ENCODE data around the gene ZNF778. TPM values are rescaled to one million over a fixed set of nuclear protein-coding genes. Genes with fewer than 3 reads are reported as not detected.

Gene ZNF778
- total and polyA plus RNA-seq, 2 of the 13 experiments (the other 11 are each of a cell fraction or from before 2014, with no cell fraction given): 3.8 to 7.2 TPM

GRCh38 chr16:89241187-89242007 lies 23.9 kb downstream of the ZNF778 start (continued):
- TF ChIP-seq GPBP1L1 (CRISPR knock-in tag; IDR thresholded peaks at IDR 0.05): no peak
- TF ChIP-seq HMGXB4 (CRISPR knock-in tag; IDR thresholded peaks at IDR 0.05; ENCODE audit: borderline replicate concordance in 1 of 2, low read depth in 1 of 2): peak; percentile 38 to 68
- peak; percentile 87 for TF ChIP-seq HOXD1 (CRISPR knock-in tag; IDR thresholded peaks at IDR 0.05)
- TF ChIP-seq GATA4 (IDR thresholded peaks at IDR 0.05; ENCODE audit: borderline replicate concordance, low read depth): peak; percentile 68
- TF ChIP-seq ZNF121 (CRISPR knock-in tag; IDR thresholded peaks at IDR 0.05): no peak
- TF ChIP-seq ZNF720 (CRISPR knock-in tag; IDR thresholded peaks at IDR 0.05): no peak
- peak; percentile 91; the same call in 1 of the 2 replicates for TF ChIP-seq ZNF256 (CRISPR knock-in tag; conservative IDR thresholded peaks at IDR 0.05)
- TF ChIP-seq ZNF350 (CRISPR knock-in tag; IDR thresholded peaks at IDR 0.05; ENCODE audit: borderline replicate concordance, low read depth): peak; percentile 97
- TF ChIP-seq KDM5B (CRISPR knock-in tag; IDR thresholded peaks at IDR 0.05; ENCODE audit: borderline replicate concordance): peak; percentile 96
- TF ChIP-seq CREB1 (IDR thresholded peaks at IDR 0.05): peak; percentile 73; the same call in 1 of the 2 replicates
- peak; percentile 73 for TF ChIP-seq CREB1 (CRISPR knock-in tag; IDR thresholded peaks at IDR 0.05)
- peak; percentile 26; the same call in 1 of the 2 replicates for TF ChIP-seq ZNF552 (CRISPR knock-in tag; IDR thresholded peaks at IDR 0.05; ENCODE audit: borderline replicate concordance)
- peak; percentile 84; the same call in 1 of the 2 replicates for TF ChIP-seq ZBTB38 (CRISPR knock-in tag; IDR thresholded peaks at IDR 0.05)
- peak; percentile 93 for TF ChIP-seq ERF (CRISPR knock-in tag; IDR thresholded peaks at IDR 0.05)
- peak; percentile 71; the same call in 1 of the 2 replicates for TF ChIP-seq CBFB (CRISPR knock-in tag; IDR thresholded peaks at IDR 0.05)
- no peak for TF ChIP-seq FOXM1 (CRISPR knock-in tag; IDR thresholded peaks at IDR 0.05)
- no peak for TF ChIP-seq CENPBD1 (CRISPR knock-in tag; IDR thresholded peaks at IDR 0.05; ENCODE audit: borderline replicate concordance, low read depth)
- TF ChIP-seq ZNF839 (CRISPR knock-in tag; IDR thresholded peaks at IDR 0.05; ENCODE audit: borderline replicate concordance): no peak
- TF ChIP-seq MNT (IDR thresholded peaks at IDR 0.05): no peak
- no peak for TF ChIP-seq ARID3A (IDR thresholded peaks at IDR 0.05; ENCODE audit: low read depth, low read length)
- peak; percentile 81; the same call in 1 of the 2 replicates for TF ChIP-seq ETS1 (CRISPR knock-in tag; IDR thresholded peaks at IDR 0.05)

Data from HepG2 (cell line).